Measurements from ENCODE around the gene CCDC54.

DNA sequence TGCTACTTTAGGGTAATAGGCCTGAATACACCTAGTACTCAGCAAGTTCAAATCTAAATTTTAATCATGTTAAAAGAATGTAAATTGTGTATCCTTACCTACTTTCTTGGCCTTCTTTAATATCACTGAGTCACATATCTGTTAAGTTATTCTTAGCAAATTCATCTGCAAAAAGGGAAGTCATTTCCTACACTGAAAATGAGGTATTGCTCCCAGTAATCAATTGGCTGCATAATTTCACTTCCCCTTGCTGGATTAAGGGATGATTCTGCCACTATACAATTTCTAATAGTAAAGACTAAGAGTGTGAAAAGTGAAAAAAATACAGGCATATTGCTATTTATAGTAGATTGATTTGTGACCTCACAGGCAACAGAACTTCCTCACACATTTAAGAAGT, 47.8 kb downstream of the CCDC54 start:
- TF ChIP-seq, protein P1, sequence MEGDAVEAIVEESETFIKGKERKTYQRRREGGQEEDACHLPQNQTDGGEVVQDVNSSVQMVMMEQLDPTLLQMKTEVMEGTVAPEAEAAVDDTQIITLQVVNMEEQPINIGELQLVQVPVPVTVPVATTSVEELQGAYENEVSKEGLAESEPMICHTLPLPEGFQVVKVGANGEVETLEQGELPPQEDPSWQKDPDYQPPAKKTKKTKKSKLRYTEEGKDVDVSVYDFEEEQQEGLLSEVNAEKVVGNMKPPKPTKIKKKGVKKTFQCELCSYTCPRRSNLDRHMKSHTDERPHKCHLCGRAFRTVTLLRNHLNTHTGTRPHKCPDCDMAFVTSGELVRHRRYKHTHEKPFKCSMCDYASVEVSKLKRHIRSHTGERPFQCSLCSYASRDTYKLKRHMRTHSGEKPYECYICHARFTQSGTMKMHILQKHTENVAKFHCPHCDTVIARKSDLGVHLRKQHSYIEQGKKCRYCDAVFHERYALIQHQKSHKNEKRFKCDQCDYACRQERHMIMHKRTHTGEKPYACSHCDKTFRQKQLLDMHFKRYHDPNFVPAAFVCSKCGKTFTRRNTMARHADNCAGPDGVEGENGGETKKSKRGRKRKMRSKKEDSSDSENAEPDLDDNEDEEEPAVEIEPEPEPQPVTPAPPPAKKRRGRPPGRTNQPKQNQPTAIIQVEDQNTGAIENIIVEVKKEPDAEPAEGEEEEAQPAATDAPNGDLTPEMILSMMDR (tag by site-specific recombination; IDR thresholded peaks at IDR 0.05), result no peak
- TF ChIP-seq, protein P2, sequence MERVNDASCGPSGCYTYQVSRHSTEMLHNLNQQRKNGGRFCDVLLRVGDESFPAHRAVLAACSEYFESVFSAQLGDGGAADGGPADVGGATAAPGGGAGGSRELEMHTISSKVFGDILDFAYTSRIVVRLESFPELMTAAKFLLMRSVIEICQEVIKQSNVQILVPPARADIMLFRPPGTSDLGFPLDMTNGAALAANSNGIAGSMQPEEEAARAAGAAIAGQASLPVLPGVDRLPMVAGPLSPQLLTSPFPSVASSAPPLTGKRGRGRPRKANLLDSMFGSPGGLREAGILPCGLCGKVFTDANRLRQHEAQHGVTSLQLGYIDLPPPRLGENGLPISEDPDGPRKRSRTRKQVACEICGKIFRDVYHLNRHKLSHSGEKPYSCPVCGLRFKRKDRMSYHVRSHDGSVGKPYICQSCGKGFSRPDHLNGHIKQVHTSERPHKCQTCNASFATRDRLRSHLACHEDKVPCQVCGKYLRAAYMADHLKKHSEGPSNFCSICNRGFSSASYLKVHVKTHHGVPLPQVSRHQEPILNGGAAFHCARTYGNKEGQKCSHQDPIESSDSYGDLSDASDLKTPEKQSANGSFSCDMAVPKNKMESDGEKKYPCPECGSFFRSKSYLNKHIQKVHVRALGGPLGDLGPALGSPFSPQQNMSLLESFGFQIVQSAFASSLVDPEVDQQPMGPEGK (tag by site-specific recombination; IDR thresholded peaks at IDR 0.05), result no peak
